HEK293 (cell line): Measurements from ENCODE around the gene SUPT5H.

Source experiments
- CTCF ChIA-PET: fragments of 350-600 bp; formaldehyde crosslinking; extraction: SDS; loops from one replicate; lab custom pipeline; 2021; ENCODE audit warnings: antibody characterized with exemption; lab: Yijun Ruan, JAX
- POLR2A ChIA-PET: fragments of 300-600 bp; formaldehyde crosslinking; extraction: SDS; loops from one replicate; lab custom pipeline; 2020; ENCODE audit warnings: antibody characterized with exemption, inconsistent platforms; lab: Yijun Ruan, JAX
- H3K27ac ChIP-seq: fragments of 200-500 bp; sonication (Bioruptor generic); 2 replicates; pipeline ENCODE4 v1.5.1; 2014; ENCODE audit warnings: low read depth, low read length, control low read depth, inconsistent platforms; ENCODE audit errors: extremely low read depth
- H3K36me3 ChIP-seq, 2 experiments: fragments of 200-500 bp in 1 of 2; sonication (Bioruptor generic) in 1 of 2; 1 replicate in 1 of 2; 2 replicates in 1 of 2; pipeline ENCODE4 v1.5.1; 2014 to 2017; ENCODE audit warnings: inconsistent platforms in 2 of 2, low read length in 2 of 2; ENCODE audit not compliant: control insufficient read depth in 2 of 2, insufficient read depth in 1 of 2
- H3K4me1 ChIP-seq: fragments of 200-500 bp; sonication (Bioruptor generic); 2 replicates; pipeline ENCODE4 v1.5.1; 2014; ENCODE audit warnings: mild to moderate bottlenecking, low read length, inconsistent platforms; ENCODE audit not compliant: control insufficient read depth, insufficient read depth
- H3K4me3 ChIP-seq: 2 replicates; pipeline ENCODE4 v1.5.1; 2011; ENCODE audit warnings: low read depth, mild to moderate bottlenecking, control low read depth, low read length, moderate library complexity
- H3K9me3 ChIP-seq: fragments of 200-500 bp; sonication (Bioruptor generic); 2 replicates; pipeline ENCODE4 v1.5.1; 2014; ENCODE audit warnings: low read depth, low read length, inconsistent platforms; ENCODE audit not compliant: control insufficient read depth, insufficient read depth
- BCL11A ChIP-seq: fragments of 450-650 bp; formaldehyde crosslinking; IDR thresholded peaks from 2 replicates; pipeline ENCODE4 v1.5.1; 2016; ENCODE audit warnings: low read depth, missing biosample characterization, missing genetic modification characterization
- KLF1 ChIP-seq: fragments of 450-650 bp; formaldehyde crosslinking; IDR thresholded peaks from 2 replicates; pipeline ENCODE4 v1.5.1; 2016; ENCODE audit warnings: missing biosample characterization, missing genetic modification characterization
- KLF16 ChIP-seq: fragments of 450-650 bp; formaldehyde crosslinking; IDR thresholded peaks from 2 replicates; pipeline ENCODE4 v1.5.1; 2017; ENCODE audit warnings: missing biosample characterization, missing genetic modification characterization
- KLF8 ChIP-seq: fragments of 450-650 bp; formaldehyde crosslinking; IDR thresholded peaks from 2 replicates; pipeline ENCODE4 v1.5.1; 2016; ENCODE audit warnings: missing biosample characterization, missing genetic modification characterization
- PATZ1 ChIP-seq: fragments of 450-650 bp; formaldehyde crosslinking; IDR thresholded peaks from 2 replicates; pipeline ENCODE4 v1.5.1; 2016; ENCODE audit warnings: missing biosample characterization, missing genetic modification characterization
- PRDM6 ChIP-seq: fragments of 450-650 bp; formaldehyde crosslinking; IDR thresholded peaks from 2 replicates; pipeline ENCODE4 v1.5.1; 2017; ENCODE audit warnings: missing biosample characterization, missing genetic modification characterization
- ZIC2 ChIP-seq: fragments of 450-650 bp; formaldehyde crosslinking; IDR thresholded peaks from 2 replicates; pipeline ENCODE4 v1.5.1; 2016; ENCODE audit warnings: missing biosample characterization, missing genetic modification characterization
- ZNF184 ChIP-seq: fragments of 450-650 bp; IDR thresholded peaks from 2 replicates; pipeline ENCODE4 v1.5.1; 2018; ENCODE audit warnings: missing biosample characterization, mild to moderate bottlenecking, missing genetic modification characterization
- ZNF426 ChIP-seq: fragments of 450-650 bp; formaldehyde crosslinking; IDR thresholded peaks from 2 replicates; pipeline ENCODE4 v1.5.1; 2017; ENCODE audit warnings: missing biosample characterization, missing genetic modification characterization, mild to moderate bottlenecking, inconsistent platforms, moderate library complexity
- ZNF660 ChIP-seq: fragments of 450-650 bp; IDR thresholded peaks from 2 replicates; pipeline ENCODE4 v1.5.1; 2018; ENCODE audit warnings: missing biosample characterization, mild to moderate bottlenecking, missing genetic modification characterization
- ZNF785 ChIP-seq: fragments of 450-650 bp; formaldehyde crosslinking; IDR thresholded peaks from 2 replicates; pipeline ENCODE4 v1.5.1; 2016; ENCODE audit warnings: missing biosample characterization, missing genetic modification characterization
- TF ChIP-seq, protein P1 (sequence below): fragments of 450-650 bp; formaldehyde crosslinking; IDR thresholded peaks from 2 replicates; pipeline ENCODE4 v1.5.1; 2016; ENCODE audit warnings: missing biosample characterization, missing genetic modification characterization
- TF ChIP-seq, protein P2 (sequence below): fragments of 450-650 bp; formaldehyde crosslinking; IDR thresholded peaks from 2 replicates; pipeline ENCODE4 v1.5.1; 2016; ENCODE audit warnings: missing biosample characterization, missing genetic modification characterization
- TF ChIP-seq, protein P3 (sequence below): fragments of 450-650 bp; formaldehyde crosslinking; IDR thresholded peaks from 2 replicates; pipeline ENCODE4; 2016; ENCODE audit warnings: missing biosample characterization, missing genetic modification characterization

The SUPT5H gene

DNA sequence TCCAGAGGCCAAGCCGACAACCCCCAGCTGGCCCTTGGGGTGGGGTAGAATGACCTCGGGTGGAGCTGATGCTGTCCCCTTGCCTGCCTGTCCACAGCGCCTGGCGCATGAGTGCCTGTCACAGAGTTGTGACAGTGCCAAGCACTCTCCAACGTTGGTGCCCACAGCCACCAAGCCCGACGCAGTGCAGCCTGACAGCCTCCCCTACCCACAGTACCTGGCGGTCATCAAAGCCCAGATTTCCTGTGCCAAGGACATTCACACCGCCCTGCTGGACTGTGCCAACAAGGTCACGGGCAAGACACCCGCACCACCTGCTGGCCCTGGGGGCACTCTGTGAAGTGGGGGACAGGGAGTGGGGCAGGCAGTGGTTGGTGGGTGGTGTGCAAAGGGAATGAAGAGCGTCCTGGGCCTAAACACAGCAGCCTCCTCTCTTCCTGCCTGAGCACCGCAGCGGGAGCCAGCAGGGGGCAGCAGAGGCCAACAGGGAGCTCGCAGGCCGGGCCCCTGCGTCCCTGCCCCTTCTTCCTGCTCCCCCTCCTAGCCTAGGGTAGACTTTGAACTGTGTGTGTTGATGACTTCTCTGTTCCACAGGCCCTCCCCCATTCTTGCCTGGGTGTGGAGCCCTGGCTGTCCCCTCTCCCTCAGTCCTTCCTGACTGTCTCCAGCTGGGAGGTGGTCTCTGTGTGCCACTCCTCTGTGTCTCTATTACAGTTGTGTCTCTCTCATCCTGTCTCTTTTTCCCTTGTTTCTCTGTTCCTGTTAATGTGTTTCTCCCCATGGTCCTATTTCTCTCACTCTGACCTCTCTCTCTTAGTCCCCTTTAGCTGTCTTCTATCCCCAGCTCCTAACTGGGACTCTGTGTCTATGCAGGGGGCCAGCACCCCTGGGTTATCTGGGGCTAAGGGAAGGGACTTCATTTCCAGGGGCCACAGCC lies 47.8 kb upstream of the SUPT5H start (continued):
- TF ChIP-seq, protein P1, sequence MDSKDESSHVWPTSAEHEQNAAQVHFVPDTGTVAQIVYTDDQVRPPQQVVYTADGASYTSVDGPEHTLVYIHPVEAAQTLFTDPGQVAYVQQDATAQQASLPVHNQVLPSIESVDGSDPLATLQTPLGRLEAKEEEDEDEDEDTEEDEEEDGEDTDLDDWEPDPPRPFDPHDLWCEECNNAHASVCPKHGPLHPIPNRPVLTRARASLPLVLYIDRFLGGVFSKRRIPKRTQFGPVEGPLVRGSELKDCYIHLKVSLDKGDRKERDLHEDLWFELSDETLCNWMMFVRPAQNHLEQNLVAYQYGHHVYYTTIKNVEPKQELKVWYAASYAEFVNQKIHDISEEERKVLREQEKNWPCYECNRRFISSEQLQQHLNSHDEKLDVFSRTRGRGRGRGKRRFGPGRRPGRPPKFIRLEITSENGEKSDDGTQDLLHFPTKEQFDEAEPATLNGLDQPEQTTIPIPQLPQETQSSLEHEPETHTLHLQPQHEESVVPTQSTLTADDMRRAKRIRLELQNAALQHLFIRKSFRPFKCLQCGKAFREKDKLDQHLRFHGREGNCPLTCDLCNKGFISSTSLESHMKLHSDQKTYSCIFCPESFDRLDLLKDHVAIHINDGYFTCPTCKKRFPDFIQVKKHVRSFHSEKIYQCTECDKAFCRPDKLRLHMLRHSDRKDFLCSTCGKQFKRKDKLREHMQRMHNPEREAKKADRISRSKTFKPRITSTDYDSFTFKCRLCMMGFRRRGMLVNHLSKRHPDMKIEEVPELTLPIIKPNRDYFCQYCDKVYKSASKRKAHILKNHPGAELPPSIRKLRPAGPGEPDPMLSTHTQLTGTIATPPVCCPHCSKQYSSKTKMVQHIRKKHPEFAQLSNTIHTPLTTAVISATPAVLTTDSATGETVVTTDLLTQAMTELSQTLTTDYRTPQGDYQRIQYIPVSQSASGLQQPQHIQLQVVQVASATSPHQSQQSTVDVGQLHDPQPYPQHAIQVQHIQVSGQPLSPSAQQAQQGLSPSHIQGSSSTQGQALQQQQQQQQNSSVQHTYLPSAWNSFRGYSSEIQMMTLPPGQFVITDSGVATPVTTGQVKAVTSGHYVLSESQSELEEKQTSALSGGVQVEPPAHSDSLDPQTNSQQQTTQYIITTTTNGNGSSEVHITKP (tag by site-specific recombination), result peak; percentile 30; the same call in 1 of the 2 replicates
- TF ChIP-seq ZNF660 (peak; percentile 86), KLF8 (tag by site-specific recombination) (peak; percentile 64)
- TF ChIP-seq, protein P2, sequence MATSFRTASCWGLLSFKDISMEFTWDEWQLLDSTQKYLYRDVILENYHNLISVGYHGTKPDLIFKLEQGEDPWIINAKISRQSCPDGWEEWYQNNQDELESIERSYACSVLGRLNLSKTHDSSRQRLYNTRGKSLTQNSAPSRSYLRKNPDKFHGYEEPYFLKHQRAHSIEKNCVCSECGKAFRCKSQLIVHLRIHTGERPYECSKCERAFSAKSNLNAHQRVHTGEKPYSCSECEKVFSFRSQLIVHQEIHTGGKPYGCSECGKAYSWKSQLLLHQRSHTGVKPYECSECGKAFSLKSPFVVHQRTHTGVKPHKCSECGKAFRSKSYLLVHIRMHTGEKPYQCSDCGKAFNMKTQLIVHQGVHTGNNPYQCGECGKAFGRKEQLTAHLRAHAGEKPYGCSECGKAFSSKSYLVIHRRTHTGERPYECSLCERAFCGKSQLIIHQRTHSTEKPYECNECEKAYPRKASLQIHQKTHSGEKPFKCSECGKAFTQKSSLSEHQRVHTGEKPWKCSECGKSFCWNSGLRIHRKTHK, result no peak

DNA sequence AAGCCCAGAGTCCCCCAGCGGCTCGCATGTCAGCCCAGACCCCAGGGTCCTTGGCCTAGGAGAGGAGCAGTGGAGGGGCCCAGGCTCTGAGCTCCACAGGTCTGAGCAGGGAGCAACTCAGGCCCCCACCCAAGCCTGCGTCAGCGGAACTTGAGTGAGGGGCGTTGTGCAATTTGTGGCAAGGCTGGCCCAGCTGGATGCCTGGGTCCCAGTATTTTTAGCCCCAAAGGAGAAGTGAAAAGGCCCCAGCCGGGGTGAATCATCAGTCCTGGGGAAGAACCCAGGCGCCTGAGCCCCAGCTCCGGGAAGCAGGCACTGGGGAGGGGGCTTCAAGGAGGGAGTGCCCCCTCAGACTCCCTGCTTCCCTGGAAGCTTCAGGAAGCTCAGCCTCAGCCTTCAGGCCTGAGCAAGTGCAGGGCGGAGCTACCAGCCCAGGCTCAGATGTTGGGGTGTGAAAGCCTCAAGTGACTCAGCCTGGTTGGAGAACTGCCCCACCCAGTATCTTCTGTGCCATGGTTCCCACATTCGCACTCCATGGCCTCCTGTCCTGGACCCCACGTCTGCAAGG lies 47.0 kb upstream of the SUPT5H start:
- POLR2A ChIA-PET, result interaction anchor here (0.5 to 5.7 kb wide), 13 partner anchors 9 to 190 kb away, joined by 3 to 56 read pairs (median 4); partner anchors contain the start of genes PLEKHG2, RPS16, SAMD4B and SUPT5H
- Histone ChIP-seq H3K4me3 (no peak overlapping the region), H3K4me1 (peaks cover 17% of the 10 kb centered on the region), H3K9me3 (no peaks in the 10 kb centered on the region)
- CTCF ChIA-PET, result interaction anchor here (0.6 to 5.1 kb wide), 54 partner anchors 9 to 996 kb away, joined by 3 to 144 read pairs (median 4); partner anchors contain the start of genes DLL3, EID2B, FAM98C and PLEKHG2
- TF ChIP-seq ZNF785, result 0 out of 2 replicates have a peak, but pooled peaks have one; percentile 9
- TF ChIP-seq KLF1 (tag by site-specific recombination), result peak; percentile 80
- TF ChIP-seq ZNF184 (tag by site-specific recombination), result peak; percentile 94
- 0 out of 2 replicates have a peak, but pooled peaks have one; percentile 18 for TF ChIP-seq PATZ1 (tag by site-specific recombination)
- TF ChIP-seq ZNF426 (tag by site-specific recombination), result no peak
- TF ChIP-seq PRDM6 (tag by site-specific recombination), result no peak
- TF ChIP-seq BCL11A (tag by site-specific recombination), result no peak
- TF ChIP-seq, protein P3, sequence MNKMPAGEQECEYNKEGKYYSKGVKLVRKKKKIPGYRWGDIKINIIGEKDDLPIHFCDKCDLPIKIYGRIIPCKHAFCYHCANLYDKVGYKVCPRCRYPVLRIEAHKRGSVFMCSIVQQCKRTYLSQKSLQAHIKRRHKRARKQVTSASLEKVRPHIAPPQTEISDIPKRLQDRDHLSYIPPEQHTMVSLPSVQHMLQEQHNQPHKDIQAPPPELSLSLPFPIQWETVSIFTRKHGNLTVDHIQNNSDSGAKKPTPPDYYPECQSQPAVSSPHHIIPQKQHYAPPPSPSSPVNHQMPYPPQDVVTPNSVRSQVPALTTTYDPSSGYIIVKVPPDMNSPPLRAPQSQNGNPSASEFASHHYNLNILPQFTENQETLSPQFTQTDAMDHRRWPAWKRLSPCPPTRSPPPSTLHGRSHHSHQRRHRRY, result no peak
- no peak for TF ChIP-seq KLF16
- TF ChIP-seq ZIC2 (tag by site-specific recombination), result no peak
- TF ChIP-seq, all 188 proteins: peak for 4
- Histone ChIP-seq H3K36me3 (peaks cover 30 to 36% of the 10 kb centered on the region in 2 experiments), H3K27ac (peak overlapping the region; percentile 3; the same call in 1 of the 2 replicates)
